GM12878 (cell line): ENCODE data around the gene FOXN4. TPM values are rescaled to one million over a fixed set of nuclear protein-coding genes. Genes with fewer than 3 reads are reported as not detected.

ENCODE experiments used
- ATAC-seq: fragments of 200-7000 bp; cut with Tn5 transposase; 3 replicates; pipeline ENCODE4 v1.9.1; 2020; ENCODE audit warnings: mild to moderate bottlenecking, moderate library complexity
- BruUV-seq: library from RNA; stranded (reverse); fragments of 400-500 nt; replicated peaks from 2 replicates; lab custom pipeline; 2021; lab: Mats Ljungman, UMichigan
- CTCF ChIA-PET: fragments of 300-600 bp; sonication (Branson Sonifier 250); formaldehyde crosslinking; extraction: SDS; loops from one replicate; lab custom pipeline; 2021; ENCODE audit warnings: inconsistent platforms; lab: Yijun Ruan, JAX
- POLR2A ChIA-PET: fragments of 350-600 bp; formaldehyde crosslinking; extraction: SDS; loops from one replicate; lab custom pipeline; 2021; ENCODE audit warnings: inconsistent platforms; lab: Charles Lee
- RAD21 ChIA-PET: fragments of 300-600 bp; sonication (Branson Sonifier 250); formaldehyde crosslinking; loops from one replicate; lab custom pipeline; 2023; ENCODE audit warnings: antibody characterized with exemption; ENCODE audit not compliant: unreplicated experiment; lab: Charles Lee
- SMC1A ChIA-PET: fragments of 300-600 bp; sonication (Branson Sonifier 250); formaldehyde crosslinking; loops from one replicate; lab custom pipeline; 2023; ENCODE audit not compliant: unreplicated experiment, uncharacterized antibody; lab: Charles Lee
- DNase-seq: peaks from one replicate; pipeline ENCODE4 v3.0.0-alpha.2; 2011; ENCODE audit warnings: low read depth, low spot score
- FAIRE-seq: peaks from 3 replicates; lab custom pipeline; 2011; peaks lifted over from hg19 to GRCh38; lab: Jason Lieb, UNC
- H2AFZ ChIP-seq: 2 replicates; pipeline ENCODE4 v1.6.0; 2011; ENCODE audit warnings: low read depth, low read length, control low read depth; ENCODE audit not compliant: control insufficient read depth
- H3K27ac ChIP-seq: 2 replicates; pipeline ENCODE4 v1.5.1; 2011; ENCODE audit warnings: control low read depth; ENCODE audit not compliant: control insufficient read depth, insufficient read depth
- H3K27me3 ChIP-seq, 2 experiments: replicated peaks in 1 of 2; 2 replicates each; pipeline versions ENCODE4 v1.6.0 to v1.6.1; 2011; ENCODE audit warnings: low read length in 1 of 2; ENCODE audit not compliant: control insufficient read depth in 2 of 2, insufficient read depth in 2 of 2
- H3K36me3 ChIP-seq, 2 experiments: 2 replicates each; pipeline ENCODE4 v1.5.1; 2011; ENCODE audit warnings: low read length in 1 of 2; ENCODE audit not compliant: control insufficient read depth in 2 of 2, insufficient read depth in 2 of 2
- H3K4me1 ChIP-seq: 2 replicates; pipeline ENCODE4 v1.6.1; 2011; ENCODE audit warnings: mild to moderate bottlenecking, low read length, moderate library complexity, mixed read lengths; ENCODE audit not compliant: control insufficient read depth, insufficient read depth
- H3K4me2 ChIP-seq: 2 replicates; pipeline ENCODE4 v1.6.0; 2011; ENCODE audit warnings: control low read depth; ENCODE audit not compliant: control insufficient read depth, insufficient read depth
- H3K4me3 ChIP-seq: fragments of 200-600 bp; sonication (generic); 2 replicates; pipeline ENCODE4 v1.5.1; 2016
- H3K79me2 ChIP-seq: 2 replicates; pipeline ENCODE4 v1.6.0; 2011; ENCODE audit warnings: low read length; ENCODE audit not compliant: control insufficient read depth, insufficient read depth
- H3K9ac ChIP-seq: 2 replicates; pipeline ENCODE4 v1.8.0; 2011; ENCODE audit warnings: low read length, control low read depth, mixed read lengths; ENCODE audit not compliant: control insufficient read depth, insufficient read depth
- H3K9me3 ChIP-seq: replicated peaks from 3 replicates; pipeline ENCODE4 v1.5.1; 2011; ENCODE audit warnings: mild to moderate bottlenecking, low read length; ENCODE audit not compliant: control insufficient read depth, insufficient read depth
- H4K20me1 ChIP-seq: 2 replicates; pipeline ENCODE4 v1.6.0; 2011; ENCODE audit not compliant: control insufficient read depth, insufficient read depth
- CBX5 ChIP-seq: sonication (generic); IDR thresholded peaks from 2 replicates; pipeline ENCODE4 v1.6.1; 2016; ENCODE audit warnings: low read depth, moderate library complexity, mild to moderate bottlenecking, inconsistent platforms
- FOXM1 ChIP-seq: IDR thresholded peaks from 2 replicates; pipeline ENCODE4 v1.6.1; 2012; ENCODE audit warnings: low read depth, mild to moderate bottlenecking, inconsistent platforms, low read length, moderate library complexity
- GATAD2B ChIP-seq: fragments of 450-650 bp; conservative IDR thresholded peaks from 2 replicates; pipeline ENCODE4 v1.6.1; 2017; ENCODE audit warnings: low read depth, mild to moderate bottlenecking, moderate library complexity
- KLF5 ChIP-seq: fragments of 450-650 bp; IDR thresholded peaks from 2 replicates; pipeline ENCODE4 v1.6.1; 2014; ENCODE audit warnings: mild to moderate bottlenecking; ENCODE audit not compliant: partially characterized antibody
- MTA2 ChIP-seq: fragments of 450-650 bp; IDR thresholded peaks from 2 replicates; pipeline ENCODE4 v1.6.1; 2016; ENCODE audit warnings: low read depth, mild to moderate bottlenecking, moderate library complexity
- MTA3 ChIP-seq: IDR thresholded peaks from 2 replicates; pipeline ENCODE4 v1.6.1; 2012; ENCODE audit warnings: low read length, inconsistent platforms, borderline replicate concordance
- RAD21 ChIP-seq: IDR thresholded peaks from 2 replicates; pipeline ENCODE4 v1.6.1; 2011; ENCODE audit warnings: mild to moderate bottlenecking, low read depth, low read length, moderate library complexity; ENCODE audit not compliant: insufficient read depth
- SIX5 ChIP-seq: IDR thresholded peaks from 2 replicates; pipeline ENCODE4 v1.6.1; 2011; ENCODE audit warnings: mild to moderate bottlenecking, low read depth, low read length, moderate library complexity; ENCODE audit not compliant: severe bottlenecking
- TCF3 ChIP-seq: IDR thresholded peaks from 2 replicates; pipeline ENCODE4 v1.6.1; 2012; ENCODE audit warnings: low read depth, mild to moderate bottlenecking, low read length, borderline replicate concordance; ENCODE audit not compliant: insufficient read depth
- TCF7 ChIP-seq: IDR thresholded peaks from 2 replicates; pipeline ENCODE4 v1.6.1; 2014; ENCODE audit warnings: antibody characterized with exemption, borderline replicate concordance
- ZBED1 ChIP-seq: IDR thresholded peaks from 2 replicates; pipeline ENCODE4 v1.6.1; 2016; ENCODE audit warnings: borderline replicate concordance
- ZNF217 ChIP-seq: fragments of 450-650 bp; IDR thresholded peaks from 2 replicates; pipeline ENCODE4 v1.6.1; 2017; ENCODE audit warnings: antibody characterized with exemption, mild to moderate bottlenecking
- ZNF24 ChIP-seq: fragments of 450-650 bp; IDR thresholded peaks from 2 replicates; pipeline ENCODE4 v1.6.1; 2017; ENCODE audit warnings: antibody characterized with exemption, mild to moderate bottlenecking
- WGBS: methylation state at CpG from one replicate; pipeline ENCODE4 v1.1.6; 2016; ENCODE audit warnings: low lambda C conversion rate; ENCODE audit not compliant: insufficient replicate concordance, insufficient coverage; ENCODE audit errors: missing lambda C conversion rate; 5-methylcytosine and 5-hydroxymethylcytosine counted together
- in situ Hi-C: fragments of 300-500 bp; cut with MboI; formaldehyde crosslinking; loops from 9 replicates; pipeline ENCODE4 v1.14.3; 2018; ENCODE audit warnings: mixed read lengths
- intact Hi-C: fragments of 100-400 bp; cut with micrococcal nuclease; formaldehyde crosslinking; loops from one replicate; pipeline ENCODE4 v1.14.2; 2022; ENCODE audit not compliant: unreplicated experiment
- polyA plus RNA-seq, 11 experiments: library from polyadenylated mRNA; depleted of rRNA in 4 of 11; unstranded in 6 of 11; stranded (reverse) in 5 of 11; fragments of >200 nt; fragmentation: Nextera tagmentation in 4 of 11; fragmentation: Illumina TruSeq in 1 of 11; extraction: Ambion mirVana in 4 of 11; extraction: Trizol in 1 of 11; gene quantifications; 1 replicate in 1 of 11; 2 replicates in 10 of 11; pipeline versions ENCODE4 v1.2.1 to v1.2.3, GENCODE V29; 2011 to 2016; ENCODE audit warnings: inconsistent platforms in 2 of 11, missing spikeins in 2 of 11, low read depth in 1 of 11
- total RNA-seq, 4 experiments: library from RNA; depleted of rRNA in 3 of 4; stranded (reverse); fragments of >200 nt in 3 of 4; fragmentation: Illumina TruSeq in 1 of 4; extraction: Trizol in 1 of 4; gene quantifications; 2 replicates each; pipeline versions ENCODE4 v1.2.1 to v1.2.3, GENCODE V29; 2013 to 2021
- TF ChIP-seq, protein P1 (sequence below): IDR thresholded peaks from 2 replicates; pipeline ENCODE4 v1.6.1; 2011; ENCODE audit warnings: borderline replicate concordance, low read depth, mild to moderate bottlenecking, moderate library complexity, low read length; ENCODE audit not compliant: insufficient read depth, poor library complexity, severe bottlenecking

FOXN4 gene
- total and polyA plus RNA-seq, 10 of the 15 experiments (the other 5 are each of a cell fraction or from before 2014, with no cell fraction given) = not detected

DNA sequence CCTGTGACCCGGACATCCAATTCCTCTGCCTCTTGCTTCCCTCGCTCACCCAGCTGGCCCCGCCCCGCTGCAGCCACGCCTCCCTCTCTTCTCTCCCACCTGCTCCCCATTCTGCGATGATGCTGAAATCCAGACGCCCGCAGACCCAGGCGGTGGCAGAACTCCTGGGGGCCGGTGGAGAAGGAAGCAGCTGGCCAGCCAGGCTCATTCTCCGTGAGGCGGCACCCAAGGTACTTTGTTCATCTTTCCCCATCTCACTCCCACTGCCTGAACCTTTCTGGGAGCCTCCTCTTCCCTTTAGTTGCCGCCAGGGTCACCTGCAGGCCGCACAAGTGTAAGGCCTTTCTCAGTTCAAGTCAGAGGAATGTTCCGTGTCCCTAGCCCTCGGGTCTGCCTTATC lies 35.7 kb downstream of the FOXN4 start:
- Histone ChIP-seq H3K9me3 (no peaks in the 10 kb centered on the region), H2AFZ (no peak overlapping the region), H3K4me3 (no peak overlapping the region), H3K27ac (no peak overlapping the region), H3K9ac (no peak overlapping the region), H3K4me1 (no peaks in the 10 kb centered on the region), H4K20me1 (no peaks in the 10 kb centered on the region), H3K4me2 (no peak overlapping the region), H3K27me3 (no peaks in the 10 kb centered on the region; a peak in 1 of 4 replicates), H3K79me2 (no peaks in the 10 kb centered on the region)
- no TSS peak for BruUV-seq
- no peak for ATAC-seq
- ChIA-PET SMC1A (no interaction called here), POLR2A (no interaction called here), CTCF (no interaction called here), RAD21 (no interaction called here)
- in situ Hi-C loops (no loop called here), intact Hi-C loops (no loop called here)
- DNase-seq = no peak
- WGBS = 50% methylated on average over 16 of the region's 16 CpGs
- no peak for FAIRE-seq
- no peak for TF ChIP-seq KLF5
- no peak for TF ChIP-seq MTA2
- TF ChIP-seq SIX5 = no peak
- TF ChIP-seq ZBED1 = no peak
- no peak for TF ChIP-seq MTA3
- TF ChIP-seq RAD21 = no peak
- TF ChIP-seq TCF7 = no peak
- TF ChIP-seq ZNF24 = no peak
- TF ChIP-seq, protein P1, sequence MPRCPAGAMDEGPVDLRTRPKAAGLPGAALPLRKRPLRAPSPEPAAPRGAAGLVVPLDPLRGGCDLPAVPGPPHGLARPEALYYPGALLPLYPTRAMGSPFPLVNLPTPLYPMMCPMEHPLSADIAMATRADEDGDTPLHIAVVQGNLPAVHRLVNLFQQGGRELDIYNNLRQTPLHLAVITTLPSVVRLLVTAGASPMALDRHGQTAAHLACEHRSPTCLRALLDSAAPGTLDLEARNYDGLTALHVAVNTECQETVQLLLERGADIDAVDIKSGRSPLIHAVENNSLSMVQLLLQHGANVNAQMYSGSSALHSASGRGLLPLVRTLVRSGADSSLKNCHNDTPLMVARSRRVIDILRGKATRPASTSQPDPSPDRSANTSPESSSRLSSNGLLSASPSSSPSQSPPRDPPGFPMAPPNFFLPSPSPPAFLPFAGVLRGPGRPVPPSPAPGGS = no peak
- no peak for TF ChIP-seq TCF3
- no peak for TF ChIP-seq ZNF217
- TF ChIP-seq FOXM1 = no peak
- TF ChIP-seq CBX5 = no peak
- no peak for TF ChIP-seq GATAD2B
- TF ChIP-seq, all 136 proteins: peak for 0
- H3K36me3 ChIP-seq = no peaks in the 10 kb centered on the region
